Liver (tissue), 3 donors: ENCODE measurements around the gene PLXNA2.

ENCODE experiments used
- GABPA ChIP-seq, 2 donors: IDR thresholded peaks in 1 of 2; conservative IDR thresholded peaks in 1 of 2; 2 replicates each; pipeline ENCODE4 v1.6.1; 2016; ENCODE audit warnings: antibody characterized with exemption in 2 of 2, mild to moderate bottlenecking in 1 of 2, moderate library complexity in 1 of 2
- JUND ChIP-seq, 2 donors: IDR thresholded peaks; 2 replicates each; pipeline ENCODE4 v1.6.1; 2016; ENCODE audit warnings: antibody characterized with exemption in 2 of 2
- RXRA ChIP-seq, 2 donors: IDR thresholded peaks; 2 replicates each; pipeline ENCODE4 v1.6.1; 2017 to 2018; ENCODE audit warnings: antibody characterized with exemption in 2 of 2, mild to moderate bottlenecking in 1 of 2
- SP1 ChIP-seq: IDR thresholded peaks from 2 replicates; pipeline ENCODE4 v1.6.1; 2018; ENCODE audit warnings: antibody characterized with exemption, mild to moderate bottlenecking
- YY1 ChIP-seq: IDR thresholded peaks from 2 replicates; pipeline ENCODE4 v1.6.1; 2016; ENCODE audit warnings: antibody characterized with exemption, mild to moderate bottlenecking
- TF ChIP-seq, protein P1 (sequence below): fragments of 150-350 bp; IDR thresholded peaks from 2 replicates; pipeline ENCODE4 v1.5.1; 2017; ENCODE audit warnings: improper control_type of control experiment, low read depth, low read length; ENCODE audit not compliant: missing input control
- TF ChIP-seq, protein P2 (sequence below): IDR thresholded peaks from 2 replicates; pipeline ENCODE4 v1.6.1; 2016; ENCODE audit warnings: antibody characterized with exemption
- TF ChIP-seq, protein P3 (sequence below): IDR thresholded peaks from 2 replicates; pipeline ENCODE4 v1.6.1; 2016; ENCODE audit warnings: antibody characterized with exemption
- TF ChIP-seq, protein P4 (sequence below): IDR thresholded peaks from 2 replicates; pipeline ENCODE4 v1.6.1; 2016; ENCODE audit warnings: antibody characterized with exemption
- donor health status: healthy.
- donor health status: healthy.

DNA sequence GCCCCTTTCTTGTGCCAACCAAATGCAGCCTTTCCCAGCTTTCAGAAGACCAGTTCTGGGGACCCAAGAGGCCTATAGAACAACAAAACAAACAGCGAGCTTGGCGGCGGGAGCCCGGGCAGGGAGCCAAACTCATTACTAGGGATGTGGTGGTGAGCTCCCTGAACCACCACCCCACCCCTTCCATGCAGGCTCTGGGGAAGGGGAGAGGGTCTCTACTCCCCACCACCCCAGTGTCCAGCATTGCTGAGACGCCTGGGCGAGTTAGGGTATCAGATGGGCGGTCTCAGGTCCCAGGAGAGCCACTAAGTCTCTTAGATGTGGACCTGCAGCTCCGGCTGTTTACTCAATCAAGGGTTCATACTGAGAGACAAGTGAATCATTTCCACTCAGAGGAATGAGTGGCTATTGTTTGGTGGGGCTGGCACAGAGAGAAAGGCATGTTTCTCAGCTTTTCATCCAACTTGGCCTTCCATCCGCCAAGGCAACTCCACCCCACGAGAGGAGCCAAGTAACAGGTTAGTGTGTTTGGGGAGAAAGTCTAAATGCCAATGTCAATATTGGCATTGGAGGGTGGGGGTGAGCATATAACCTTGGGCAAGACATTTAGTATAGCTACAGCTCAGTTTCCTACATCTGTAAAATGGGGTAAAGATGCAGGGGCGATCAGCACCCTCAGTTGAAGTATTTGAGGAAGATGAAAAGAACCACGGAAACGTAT, 40.9 kb downstream of the PLXNA2 start:
- TF ChIP-seq, protein P1, sequence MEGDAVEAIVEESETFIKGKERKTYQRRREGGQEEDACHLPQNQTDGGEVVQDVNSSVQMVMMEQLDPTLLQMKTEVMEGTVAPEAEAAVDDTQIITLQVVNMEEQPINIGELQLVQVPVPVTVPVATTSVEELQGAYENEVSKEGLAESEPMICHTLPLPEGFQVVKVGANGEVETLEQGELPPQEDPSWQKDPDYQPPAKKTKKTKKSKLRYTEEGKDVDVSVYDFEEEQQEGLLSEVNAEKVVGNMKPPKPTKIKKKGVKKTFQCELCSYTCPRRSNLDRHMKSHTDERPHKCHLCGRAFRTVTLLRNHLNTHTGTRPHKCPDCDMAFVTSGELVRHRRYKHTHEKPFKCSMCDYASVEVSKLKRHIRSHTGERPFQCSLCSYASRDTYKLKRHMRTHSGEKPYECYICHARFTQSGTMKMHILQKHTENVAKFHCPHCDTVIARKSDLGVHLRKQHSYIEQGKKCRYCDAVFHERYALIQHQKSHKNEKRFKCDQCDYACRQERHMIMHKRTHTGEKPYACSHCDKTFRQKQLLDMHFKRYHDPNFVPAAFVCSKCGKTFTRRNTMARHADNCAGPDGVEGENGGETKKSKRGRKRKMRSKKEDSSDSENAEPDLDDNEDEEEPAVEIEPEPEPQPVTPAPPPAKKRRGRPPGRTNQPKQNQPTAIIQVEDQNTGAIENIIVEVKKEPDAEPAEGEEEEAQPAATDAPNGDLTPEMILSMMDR, result no peak
- TF ChIP-seq, protein P2, sequence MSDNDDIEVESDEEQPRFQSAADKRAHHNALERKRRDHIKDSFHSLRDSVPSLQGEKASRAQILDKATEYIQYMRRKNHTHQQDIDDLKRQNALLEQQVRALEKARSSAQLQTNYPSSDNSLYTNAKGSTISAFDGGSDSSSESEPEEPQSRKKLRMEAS, result no peak
- TF ChIP-seq, protein P3, sequence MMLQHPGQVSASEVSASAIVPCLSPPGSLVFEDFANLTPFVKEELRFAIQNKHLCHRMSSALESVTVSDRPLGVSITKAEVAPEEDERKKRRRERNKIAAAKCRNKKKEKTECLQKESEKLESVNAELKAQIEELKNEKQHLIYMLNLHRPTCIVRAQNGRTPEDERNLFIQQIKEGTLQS, result no peak
- TF ChIP-seq RXRA (IDR thresholded peaks at IDR 0.05), result peak; percentile 54 to 60
- TF ChIP-seq JUND (IDR thresholded peaks at IDR 0.05), result peak in 1 of 2 donors; percentile 63
- TF ChIP-seq YY1, result no peak
- TF ChIP-seq, protein P4, sequence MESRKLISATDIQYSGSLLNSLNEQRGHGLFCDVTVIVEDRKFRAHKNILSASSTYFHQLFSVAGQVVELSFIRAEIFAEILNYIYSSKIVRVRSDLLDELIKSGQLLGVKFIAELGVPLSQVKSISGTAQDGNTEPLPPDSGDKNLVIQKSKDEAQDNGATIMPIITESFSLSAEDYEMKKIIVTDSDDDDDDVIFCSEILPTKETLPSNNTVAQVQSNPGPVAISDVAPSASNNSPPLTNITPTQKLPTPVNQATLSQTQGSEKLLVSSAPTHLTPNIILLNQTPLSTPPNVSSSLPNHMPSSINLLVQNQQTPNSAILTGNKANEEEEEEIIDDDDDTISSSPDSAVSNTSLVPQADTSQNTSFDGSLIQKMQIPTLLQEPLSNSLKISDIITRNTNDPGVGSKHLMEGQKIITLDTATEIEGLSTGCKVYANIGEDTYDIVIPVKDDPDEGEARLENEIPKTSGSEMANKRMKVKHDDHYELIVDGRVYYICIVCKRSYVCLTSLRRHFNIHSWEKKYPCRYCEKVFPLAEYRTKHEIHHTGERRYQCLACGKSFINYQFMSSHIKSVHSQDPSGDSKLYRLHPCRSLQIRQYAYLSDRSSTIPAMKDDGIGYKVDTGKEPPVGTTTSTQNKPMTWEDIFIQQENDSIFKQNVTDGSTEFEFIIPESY, result no peak
- TF ChIP-seq GABPA (IDR thresholded peaks at IDR 0.05 in 1 of 2, conservative IDR thresholded peaks at IDR 0.05 in 1 of 2), result no peak
- TF ChIP-seq SP1, result peak; percentile 56
